IPS-20b (cell line): ENCODE results near the gene TMPRSS9.
"Not testable (repeated sequence)": the region's sequence is repeated elsewhere in the genome, so short reads cannot be mapped to it uniquely, and the experiment has no call there.

Experiments used
- H3K27ac ChIP-seq: one replicate; pipeline ENCODE4 v1.5.1; 2013; ENCODE audit warnings: low read length
- H3K27me3 ChIP-seq: 2 replicates; pipeline ENCODE4 v1.6.1; 2013; ENCODE audit warnings: mild to moderate bottlenecking, low read length, inconsistent platforms; ENCODE audit not compliant: insufficient read depth
- H3K36me3 ChIP-seq: 2 replicates; pipeline ENCODE4 v1.6.1; 2013; ENCODE audit warnings: low read depth, mild to moderate bottlenecking, inconsistent platforms, low read length, moderate library complexity; ENCODE audit not compliant: insufficient read depth
- H3K4me1 ChIP-seq: 2 replicates; pipeline ENCODE4 v1.6.1; 2013; ENCODE audit warnings: mild to moderate bottlenecking, control low read depth, inconsistent platforms, low read length, moderate library complexity; ENCODE audit not compliant: insufficient read depth
- H3K4me3 ChIP-seq: 2 replicates; pipeline ENCODE4 v1.5.1; 2013; ENCODE audit warnings: mild to moderate bottlenecking, low read length, inconsistent platforms
- H3K9ac ChIP-seq: 2 replicates; pipeline ENCODE4 v1.6.1; 2013; ENCODE audit warnings: low read depth, mild to moderate bottlenecking, inconsistent platforms, low read length, moderate library complexity
- H3K9me3 ChIP-seq: 2 replicates; pipeline ENCODE4 v1.6.1; 2013; ENCODE audit warnings: mild to moderate bottlenecking, low read depth, low read length, inconsistent platforms; ENCODE audit not compliant: insufficient read depth

Gene TMPRSS9

DNA sequence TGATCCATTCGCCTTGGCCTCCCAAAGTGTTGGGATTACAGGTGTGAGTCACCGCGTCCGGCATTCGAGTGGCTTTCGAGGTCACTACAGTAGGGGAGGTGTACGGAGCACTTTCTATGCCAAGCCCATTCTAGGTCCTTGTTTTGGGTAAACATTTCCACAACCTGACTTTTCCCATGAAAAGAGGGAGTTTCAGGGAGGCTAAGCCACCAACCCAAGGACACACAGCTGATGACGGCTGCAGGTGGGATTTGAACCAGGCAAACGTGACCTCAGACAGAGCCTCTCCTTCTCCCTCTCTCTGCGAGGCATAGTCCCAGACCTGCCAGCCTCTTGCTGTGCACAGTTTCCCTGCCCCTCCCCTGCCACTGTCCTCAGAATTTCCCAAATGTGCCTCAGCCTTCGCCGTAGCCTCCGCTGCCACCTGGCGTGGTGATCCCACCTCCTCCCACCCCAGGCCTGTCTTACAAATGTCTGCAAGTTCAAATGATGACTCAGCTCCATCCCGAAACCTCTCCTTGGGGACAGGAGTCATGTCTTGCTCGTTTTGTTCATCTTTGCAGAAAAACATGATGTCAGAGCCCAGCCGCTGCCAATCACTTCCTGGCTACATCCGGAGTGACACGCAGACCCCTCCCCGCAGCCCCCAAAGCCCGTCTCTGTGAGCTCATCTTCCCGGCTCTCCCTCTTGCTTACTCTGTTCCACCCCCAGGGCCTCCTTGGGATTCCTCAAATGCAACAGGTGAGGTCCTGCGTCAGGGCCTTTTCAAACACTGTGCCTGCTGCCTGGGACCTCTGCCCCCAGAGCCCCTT is 109.2 kb downstream of the TMPRSS9 start:
- Histone ChIP-seq H3K4me3 (no peak overlapping the region), H3K36me3 (no peaks in the 10 kb centered on the region), H3K4me1 (no peaks in the 10 kb centered on the region), H3K9me3 (no peaks in the 10 kb centered on the region), H3K27me3 (no peaks in the 10 kb centered on the region), H3K9ac (no peak overlapping the region), H3K27ac (no peak overlapping the region)

DNA sequence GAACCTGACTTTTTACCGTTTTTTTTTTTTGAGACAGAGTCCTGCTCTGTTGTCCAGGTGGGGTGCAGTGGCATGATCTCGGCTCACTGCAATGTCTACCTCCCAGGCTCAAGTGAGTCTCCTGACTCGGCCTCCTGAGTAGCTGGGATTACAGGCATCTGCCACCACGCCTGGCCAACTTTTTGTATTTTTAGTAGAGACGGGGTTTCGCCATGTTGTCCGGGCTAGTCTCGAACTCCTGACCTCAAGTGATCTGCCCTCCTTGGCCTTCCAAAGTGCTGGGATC is 109.8 kb downstream of the TMPRSS9 start:
- H3K4me1 ChIP-seq = not testable (repeated sequence)

GRCh38 chr19:2474232-2475017 is 114.4 kb downstream of the TMPRSS9 start:
- Histone ChIP-seq H3K9me3 (no peaks in the 10 kb centered on the region), H3K27me3 (peaks cover 47% of the 10 kb centered on the region), H3K36me3 (no peaks in the 10 kb centered on the region), H3K4me1 (peaks cover 2% of the 10 kb centered on the region; the same call in 1 of the 2 replicates), H3K27ac (no peak overlapping the region), H3K4me3 (peak overlapping the region; percentile 53), H3K9ac (no peak overlapping the region)

More for the DNA sequence above, 109.8 kb downstream of the TMPRSS9 start:
- not testable (repeated sequence) for H3K9ac ChIP-seq, H3K9me3 ChIP-seq, H3K27me3 ChIP-seq, H3K36me3 ChIP-seq, H3K4me3 ChIP-seq, H3K27ac ChIP-seq

- peaks cover 2% of the 10 kb centered on the region; the same call in 1 of the 2 replicates for H3K4me1 ChIP-seq
- peak overlapping the region; percentile 90 for H3K4me3 ChIP-seq
- peaks cover 54% of the 10 kb centered on the region for H3K27me3 ChIP-seq
- H3K9ac ChIP-seq = no peak overlapping the region
- H3K27ac ChIP-seq = no peak overlapping the region
- no peaks in the 10 kb centered on the region for H3K9me3 ChIP-seq
- no peaks in the 10 kb centered on the region for H3K36me3 ChIP-seq
Measured at GRCh38 chr19:2475018-2475701, 115.1 kb downstream of the TMPRSS9 start.
